ENCODE results near the gene GABRR1. TPM values are rescaled to one million over a fixed set of nuclear protein-coding genes. Genes with fewer than 3 reads are reported as not detected.

GABRR1 gene
- total RNA-seq (2014; rRNA removed; shearing (Covaris generic)) (0.14 and 0.16 TPM in 2 replicates), polyA plus RNA-seq (2016; fragmentation: Nextera tagmentation; extraction: Ambion mirVana) (0.12 and 0.37 TPM in 2 replicates)
- long read RNA-seq = 0 reads

DNA sequence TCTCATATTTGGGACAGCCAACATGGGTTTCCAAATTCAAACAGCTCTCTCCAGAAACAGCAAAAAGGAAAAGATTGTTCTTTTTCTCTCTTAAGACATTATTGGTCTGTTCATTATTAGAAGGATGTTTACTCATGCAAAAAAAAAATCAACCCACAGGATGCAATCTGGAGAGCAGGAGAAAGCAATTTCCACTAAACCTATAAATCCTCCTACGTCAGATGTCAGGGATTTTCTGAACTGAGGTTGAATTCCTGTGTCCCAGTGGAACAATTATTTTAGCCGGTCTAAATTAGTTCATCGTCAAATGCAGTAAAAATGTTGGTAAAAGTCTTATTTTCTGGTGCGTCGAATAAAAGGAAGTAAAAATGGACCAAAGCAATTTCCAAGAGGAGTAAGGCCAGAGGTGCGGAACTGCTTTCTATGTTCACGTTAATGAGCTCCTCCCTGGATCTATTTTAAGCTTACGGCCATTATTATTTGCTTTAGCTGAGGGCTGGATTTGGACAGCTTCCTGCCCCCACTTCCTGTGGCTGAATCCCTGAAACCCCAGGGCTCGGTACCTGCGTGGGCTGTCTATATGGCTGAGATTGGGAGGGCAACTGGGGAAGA lies at the start of gene GABRR1:
GABRR1 (minus strand) TSS at position 60 of the 612 bp plus-strand sequence; CDS start at position 24, 36 bp downstream.
- Histone ChIP-seq H4K20me1 (replicated peaks; ENCODE audit: insufficient read depth) (no peaks in the 10 kb centered on the region), H3F3A (replicated peaks; ENCODE audit: low read depth) (no peaks in the 10 kb centered on the region), H3K4me3 (no peak within 1 kb of the TSS), H3K27me3 (ENCODE audit: insufficient read depth) (no peaks in the 10 kb centered on the region), H3K4me1 (ENCODE audit: insufficient read depth) (peaks cover 30% of the 10 kb centered on the region), H3K27ac (ENCODE audit: low read depth) (no peak within 1 kb of the TSS), H3K36me3 (ENCODE audit: insufficient read depth) (no peaks in the 10 kb centered on the region), H3K79me2 (replicated peaks; ENCODE audit: insufficient read depth) (no peaks in the 10 kb centered on the region), H2AFZ (peak within 1 kb of the TSS; percentile 20), H3K4me2 (no peak within 1 kb of the TSS), H3K9me2 (ENCODE audit: insufficient read depth) (no peaks in the 10 kb centered on the region; the same call in 1 of the 2 replicates)
- DNase-seq (ENCODE audit: low spot score) (peak; percentile 17), ATAC-seq (no peak)
- Mint-ChIP-seq H3K9me3 (no peaks in the 10 kb centered on the region), H3K4me1 (peaks cover 23% of the 10 kb centered on the region), H3K36me3 (ENCODE audit: low read depth) (no peaks in the 10 kb centered on the region), H3K27me3 (ENCODE audit: insufficient read depth, low read depth, poor library complexity) (no peaks in the 10 kb centered on the region), H3K27ac (no peak within 1 kb of the TSS), H3K4me3 (no peak within 1 kb of the TSS)
- TF ChIP-seq JUNB (IDR thresholded peaks at IDR 0.05; ENCODE audit: unreplicated experiment) = no peak

DNA sequence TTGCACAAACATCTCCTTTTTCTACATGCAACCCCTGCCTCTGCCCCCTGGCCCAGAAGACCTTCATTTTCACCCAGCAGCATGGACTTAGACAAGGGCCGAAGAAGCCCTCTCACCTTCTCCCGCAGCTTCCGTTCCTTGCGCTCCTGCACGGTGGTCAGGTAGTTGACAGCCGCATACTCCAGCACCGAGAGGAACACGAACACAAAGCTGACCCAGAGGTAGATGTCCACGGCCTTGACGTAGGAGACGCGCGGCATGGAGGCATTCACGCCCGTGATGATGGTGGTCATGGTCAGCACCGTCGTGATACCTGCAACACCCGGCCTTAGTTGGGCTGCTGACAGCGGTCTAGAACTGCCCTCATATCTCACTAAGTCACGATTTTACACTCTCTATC lies 47.1 kb upstream of the GABRR1 start:
- H3K79me2 ChIP-seq (replicated peaks; ENCODE audit: insufficient read depth) = no peaks in the 10 kb centered on the region
- H3K9me2 ChIP-seq (ENCODE audit: insufficient read depth) = no peaks in the 10 kb centered on the region
- Mint-ChIP-seq H3K36me3 (ENCODE audit: low read depth) (no peaks in the 10 kb centered on the region), H3K27me3 (ENCODE audit: insufficient read depth, low read depth, poor library complexity) (peaks cover 12% of the 10 kb centered on the region), H3K4me1 (no peaks in the 10 kb centered on the region), H3K27ac (no peak overlapping the region), H3K9me3 (no peaks in the 10 kb centered on the region), H3K4me3 (no peak overlapping the region)
- no peaks in the 10 kb centered on the region for H3K4me1 ChIP-seq (ENCODE audit: insufficient read depth)
- H4K20me1 ChIP-seq (replicated peaks; ENCODE audit: insufficient read depth) = no peaks in the 10 kb centered on the region
- no peaks in the 10 kb centered on the region for H3F3A ChIP-seq (replicated peaks; ENCODE audit: low read depth)
- no peak overlapping the region for H3K4me2 ChIP-seq
- no peak for DNase-seq (ENCODE audit: low spot score)
- H2AFZ ChIP-seq = no peak overlapping the region
- no peak overlapping the region for H3K4me3 ChIP-seq
- H3K27me3 ChIP-seq (ENCODE audit: insufficient read depth) = no peaks in the 10 kb centered on the region
- H3K36me3 ChIP-seq (ENCODE audit: insufficient read depth) = no peaks in the 10 kb centered on the region
- H3K27ac ChIP-seq (ENCODE audit: low read depth) = no peak overlapping the region
- no peak for ATAC-seq
- no peak for TF ChIP-seq JUNB (IDR thresholded peaks at IDR 0.05; ENCODE audit: unreplicated experiment)
- no peak for TF ChIP-seq EZH2phosphoT487 (IDR thresholded peaks at IDR 0.05; ENCODE audit: unreplicated experiment)
- no peak for TF ChIP-seq NANOG (IDR thresholded peaks at IDR 0.05; ENCODE audit: borderline replicate concordance)
- no peak for TF ChIP-seq ZNF331 (CRISPR knock-in tag; IDR thresholded peaks at IDR 0.05; ENCODE audit: low read depth)
- TF ChIP-seq, protein P1, sequence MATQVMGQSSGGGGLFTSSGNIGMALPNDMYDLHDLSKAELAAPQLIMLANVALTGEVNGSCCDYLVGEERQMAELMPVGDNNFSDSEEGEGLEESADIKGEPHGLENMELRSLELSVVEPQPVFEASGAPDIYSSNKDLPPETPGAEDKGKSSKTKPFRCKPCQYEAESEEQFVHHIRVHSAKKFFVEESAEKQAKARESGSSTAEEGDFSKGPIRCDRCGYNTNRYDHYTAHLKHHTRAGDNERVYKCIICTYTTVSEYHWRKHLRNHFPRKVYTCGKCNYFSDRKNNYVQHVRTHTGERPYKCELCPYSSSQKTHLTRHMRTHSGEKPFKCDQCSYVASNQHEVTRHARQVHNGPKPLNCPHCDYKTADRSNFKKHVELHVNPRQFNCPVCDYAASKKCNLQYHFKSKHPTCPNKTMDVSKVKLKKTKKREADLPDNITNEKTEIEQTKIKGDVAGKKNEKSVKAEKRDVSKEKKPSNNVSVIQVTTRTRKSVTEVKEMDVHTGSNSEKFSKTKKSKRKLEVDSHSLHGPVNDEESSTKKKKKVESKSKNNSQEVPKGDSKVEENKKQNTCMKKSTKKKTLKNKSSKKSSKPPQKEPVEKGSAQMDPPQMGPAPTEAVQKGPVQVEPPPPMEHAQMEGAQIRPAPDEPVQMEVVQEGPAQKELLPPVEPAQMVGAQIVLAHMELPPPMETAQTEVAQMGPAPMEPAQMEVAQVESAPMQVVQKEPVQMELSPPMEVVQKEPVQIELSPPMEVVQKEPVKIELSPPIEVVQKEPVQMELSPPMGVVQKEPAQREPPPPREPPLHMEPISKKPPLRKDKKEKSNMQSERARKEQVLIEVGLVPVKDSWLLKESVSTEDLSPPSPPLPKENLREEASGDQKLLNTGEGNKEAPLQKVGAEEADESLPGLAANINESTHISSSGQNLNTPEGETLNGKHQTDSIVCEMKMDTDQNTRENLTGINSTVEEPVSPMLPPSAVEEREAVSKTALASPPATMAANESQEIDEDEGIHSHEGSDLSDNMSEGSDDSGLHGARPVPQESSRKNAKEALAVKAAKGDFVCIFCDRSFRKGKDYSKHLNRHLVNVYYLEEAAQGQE (IDR thresholded peaks at IDR 0.05; ENCODE audit: unreplicated experiment) = no peak
- TF ChIP-seq EZH2 (IDR thresholded peaks at IDR 0.05; ENCODE audit: low read depth, unreplicated experiment) = no peak
- TF ChIP-seq, protein P2, sequence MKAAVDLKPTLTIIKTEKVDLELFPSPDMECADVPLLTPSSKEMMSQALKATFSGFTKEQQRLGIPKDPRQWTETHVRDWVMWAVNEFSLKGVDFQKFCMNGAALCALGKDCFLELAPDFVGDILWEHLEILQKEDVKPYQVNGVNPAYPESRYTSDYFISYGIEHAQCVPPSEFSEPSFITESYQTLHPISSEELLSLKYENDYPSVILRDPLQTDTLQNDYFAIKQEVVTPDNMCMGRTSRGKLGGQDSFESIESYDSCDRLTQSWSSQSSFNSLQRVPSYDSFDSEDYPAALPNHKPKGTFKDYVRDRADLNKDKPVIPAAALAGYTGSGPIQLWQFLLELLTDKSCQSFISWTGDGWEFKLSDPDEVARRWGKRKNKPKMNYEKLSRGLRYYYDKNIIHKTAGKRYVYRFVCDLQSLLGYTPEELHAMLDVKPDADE (IDR thresholded peaks at IDR 0.05) = no peak
- no peak for TF ChIP-seq ZNF114 (CRISPR knock-in tag; IDR thresholded peaks at IDR 0.05)
- TF ChIP-seq POLR2AphosphoS5 (IDR thresholded peaks at IDR 0.05; ENCODE audit: low read depth) = no peak
- TF ChIP-seq, protein P3, sequence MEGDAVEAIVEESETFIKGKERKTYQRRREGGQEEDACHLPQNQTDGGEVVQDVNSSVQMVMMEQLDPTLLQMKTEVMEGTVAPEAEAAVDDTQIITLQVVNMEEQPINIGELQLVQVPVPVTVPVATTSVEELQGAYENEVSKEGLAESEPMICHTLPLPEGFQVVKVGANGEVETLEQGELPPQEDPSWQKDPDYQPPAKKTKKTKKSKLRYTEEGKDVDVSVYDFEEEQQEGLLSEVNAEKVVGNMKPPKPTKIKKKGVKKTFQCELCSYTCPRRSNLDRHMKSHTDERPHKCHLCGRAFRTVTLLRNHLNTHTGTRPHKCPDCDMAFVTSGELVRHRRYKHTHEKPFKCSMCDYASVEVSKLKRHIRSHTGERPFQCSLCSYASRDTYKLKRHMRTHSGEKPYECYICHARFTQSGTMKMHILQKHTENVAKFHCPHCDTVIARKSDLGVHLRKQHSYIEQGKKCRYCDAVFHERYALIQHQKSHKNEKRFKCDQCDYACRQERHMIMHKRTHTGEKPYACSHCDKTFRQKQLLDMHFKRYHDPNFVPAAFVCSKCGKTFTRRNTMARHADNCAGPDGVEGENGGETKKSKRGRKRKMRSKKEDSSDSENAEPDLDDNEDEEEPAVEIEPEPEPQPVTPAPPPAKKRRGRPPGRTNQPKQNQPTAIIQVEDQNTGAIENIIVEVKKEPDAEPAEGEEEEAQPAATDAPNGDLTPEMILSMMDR (conservative IDR thresholded peaks at IDR 0.05; ENCODE audit: low read depth in 2 of 2) = no peak
